ENCODE measurements around the gene SH3GL1. TPM values are rescaled to one million over a fixed set of nuclear protein-coding genes. Genes with fewer than 3 reads are reported as not detected.

SH3GL1 gene
- total RNA-seq, 1 donor from 2014 or later, result 66.5 TPM

- no peak overlapping the region for H3K4me3 ChIP-seq (ENCODE audit: low read depth, low read length)
- TF ChIP-seq CTCF (conservative IDR thresholded peaks at IDR 0.05; ENCODE audit: low read depth, low read length), result no peak
- DNase-seq (ENCODE audit: low read depth), result no peak
Observed at GRCh38 chr19:4431808-4432674, 31.7 kb upstream of the SH3GL1 start.

- TF ChIP-seq CTCF (conservative IDR thresholded peaks at IDR 0.05; ENCODE audit: low read depth, low read length), result no peak
- DNase-seq (ENCODE audit: low read depth), result no peak
- H3K4me3 ChIP-seq (ENCODE audit: low read depth, low read length), result no peak overlapping the region
Observed at GRCh38 chr19:4431296-4431695, 30.9 kb upstream of the SH3GL1 start.

GRCh38 chr19:4430760-4431159, 30.4 kb upstream of the SH3GL1 start:
- TF ChIP-seq CTCF (conservative IDR thresholded peaks at IDR 0.05; ENCODE audit: low read depth, low read length), result no peak
- H3K4me3 ChIP-seq (ENCODE audit: low read depth, low read length), result no peak overlapping the region
- DNase-seq (ENCODE audit: low read depth), result no peak

GRCh38 chr19:4429771-4430171, 29.4 kb upstream of the SH3GL1 start:
- no peak for DNase-seq (ENCODE audit: low read depth)
- TF ChIP-seq CTCF (conservative IDR thresholded peaks at IDR 0.05; ENCODE audit: low read depth, low read length), result no peak
- no peak overlapping the region for H3K4me3 ChIP-seq (ENCODE audit: low read depth, low read length)

- H3K4me3 ChIP-seq (ENCODE audit: low read depth, low read length), result no peak overlapping the region
- no peak for DNase-seq (ENCODE audit: low read depth)
- TF ChIP-seq CTCF (conservative IDR thresholded peaks at IDR 0.05; ENCODE audit: low read depth, low read length), result no peak
Observed at GRCh38 chr19:4429256-4429655, 28.9 kb upstream of the SH3GL1 start.

GRCh38 chr19:4428326-4428975, 28.1 kb upstream of the SH3GL1 start:
- TF ChIP-seq CTCF (conservative IDR thresholded peaks at IDR 0.05; ENCODE audit: low read depth, low read length), result no peak
- H3K4me3 ChIP-seq (ENCODE audit: low read depth, low read length), result no peak overlapping the region
- no peak for DNase-seq (ENCODE audit: low read depth)
